Activated CD8-positive, alpha-beta memory T cell treated with anti-CD3 and anti-CD28 coated beads for 48 hours (primary cell): ENCODE measurements around the gene EDIL3.

Experiments used
- DNase-seq, 3 experiments: peaks; one replicate each; pipeline ENCODE4 v3.0.0-alpha.2; 2020; ENCODE audit warnings: low read depth in 2 of 3, low spot score in 2 of 3

The EDIL3 gene

GRCh38 chr5:84260939-84261338 lies 123.7 kb downstream of the EDIL3 start:
- no peak for DNase-seq

DNA sequence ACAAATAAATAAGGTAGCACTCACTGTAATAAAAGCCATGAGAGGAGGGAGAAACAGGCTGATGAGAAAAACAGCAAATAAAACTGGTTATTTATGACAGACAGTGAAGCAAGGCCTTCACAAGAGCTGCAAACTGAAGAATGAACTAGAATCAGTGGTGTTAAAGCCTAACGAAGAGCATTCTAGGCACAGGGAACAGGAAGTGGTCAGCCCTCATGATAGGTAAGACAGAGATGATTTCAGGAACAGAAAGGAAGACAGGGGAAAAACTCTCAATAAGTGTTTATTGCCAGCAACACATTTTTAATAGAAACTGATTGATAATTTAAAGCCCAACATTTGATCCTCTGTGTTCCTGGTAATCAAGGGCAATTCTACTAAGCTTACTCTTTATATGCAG lies 124.5 kb downstream of the EDIL3 start:
- DNase-seq = no peak

DNA sequence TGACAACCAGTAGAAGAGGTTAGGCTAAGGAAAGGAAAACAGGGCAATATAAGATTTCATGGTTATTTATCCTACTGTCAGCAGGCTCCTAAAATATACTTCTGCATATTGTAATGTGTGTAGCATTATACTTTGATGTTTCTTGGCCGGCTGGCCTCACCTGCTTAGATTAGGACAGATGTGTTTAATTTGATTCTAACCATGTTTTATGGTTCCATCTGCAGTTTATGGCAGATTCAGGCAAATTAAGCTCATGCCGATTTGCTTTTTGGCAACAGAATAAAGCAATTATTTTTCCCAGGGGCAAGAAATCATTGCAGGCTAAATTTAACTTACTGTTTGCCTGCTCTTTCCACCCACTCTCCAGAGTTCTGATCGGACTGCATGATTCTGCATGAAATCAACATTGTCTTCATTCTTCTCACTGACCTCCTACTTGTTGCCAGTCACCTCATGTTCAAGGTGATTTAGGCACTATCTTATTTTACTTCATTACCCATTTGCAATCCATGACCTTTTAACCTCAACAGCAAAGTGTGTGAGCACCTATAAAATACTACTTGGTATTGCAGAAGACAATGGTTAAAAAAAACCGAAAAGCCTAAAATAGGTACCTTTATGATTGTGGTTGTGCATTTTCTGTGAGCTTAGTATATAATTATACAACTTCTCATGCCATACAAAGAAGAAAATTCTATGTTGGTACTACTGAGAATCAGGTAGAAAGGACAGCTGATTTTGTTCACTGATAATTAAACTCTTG lies 125.2 kb downstream of the EDIL3 start:
- no peak for DNase-seq

DNA sequence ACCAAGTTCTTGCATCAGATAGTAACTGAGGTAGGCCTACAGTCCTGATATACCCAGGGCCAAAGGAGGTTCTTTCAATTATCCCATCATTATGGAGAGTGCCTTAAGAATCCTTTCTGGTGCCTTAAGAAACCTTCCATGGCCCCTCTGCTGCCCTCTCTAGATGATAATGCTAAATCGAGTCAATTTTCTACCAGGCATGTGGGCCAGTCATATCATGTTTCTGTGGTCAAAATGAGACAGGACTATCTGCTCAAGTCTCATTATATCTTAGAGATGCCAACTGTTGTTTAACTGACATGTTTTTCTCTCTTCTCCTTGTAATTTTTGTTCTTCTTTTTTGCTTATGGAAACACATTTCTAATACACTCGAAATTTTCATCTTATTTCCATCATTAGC lies 127.6 kb downstream of the EDIL3 start:
- no peak for DNase-seq

- no peak for DNase-seq
Measured at GRCh38 chr5:84255315-84255714, 129.4 kb downstream of the EDIL3 start.

- DNase-seq = no peak
Measured at GRCh38 chr5:84253946-84254345, 130.7 kb downstream of the EDIL3 start.

DNA sequence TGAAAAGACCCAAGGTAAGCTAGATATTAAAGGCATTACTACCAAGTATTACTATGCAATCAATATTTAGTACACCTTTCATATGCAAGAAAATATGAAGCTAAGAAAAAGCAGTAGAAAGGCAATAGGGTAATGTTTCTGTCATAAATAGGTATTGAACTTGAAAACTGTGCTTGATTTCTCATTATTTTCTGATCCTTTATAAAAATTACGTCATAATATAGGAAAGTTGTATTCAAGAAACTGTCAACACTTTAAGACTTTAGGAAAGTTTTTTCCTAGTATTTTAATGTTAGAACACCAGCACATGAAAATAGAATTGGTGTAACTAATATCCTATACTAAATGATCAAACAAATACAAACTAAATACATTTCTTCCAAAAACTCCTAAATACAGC lies 133.2 kb downstream of the EDIL3 start:
- DNase-seq = no peak

GRCh38 chr5:84249918-84250630 lies 134.6 kb downstream of the EDIL3 start:
- DNase-seq = no peak

GRCh38 chr5:84248013-84248412 lies 136.7 kb downstream of the EDIL3 start:
- no peak for DNase-seq

DNA sequence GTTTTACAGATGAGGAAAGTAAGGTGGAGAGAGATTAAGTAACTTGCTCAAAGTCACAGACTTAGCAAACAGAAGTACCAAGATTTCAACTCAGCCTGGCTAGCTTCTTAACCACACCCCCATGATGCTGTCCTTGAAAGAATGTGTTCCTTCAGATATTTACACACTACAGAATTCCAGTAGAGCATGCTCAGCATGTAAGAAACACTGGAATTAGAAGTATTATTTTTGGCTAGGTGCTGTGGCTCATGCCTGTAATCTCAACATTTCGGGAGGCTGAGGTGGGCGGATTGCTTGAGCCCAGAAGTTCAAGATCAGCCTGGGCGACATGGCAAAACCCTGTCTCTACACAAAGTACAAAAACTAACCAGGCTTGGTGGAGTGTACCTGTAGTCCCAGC lies 142.4 kb downstream of the EDIL3 start:
- DNase-seq = no peak

DNA sequence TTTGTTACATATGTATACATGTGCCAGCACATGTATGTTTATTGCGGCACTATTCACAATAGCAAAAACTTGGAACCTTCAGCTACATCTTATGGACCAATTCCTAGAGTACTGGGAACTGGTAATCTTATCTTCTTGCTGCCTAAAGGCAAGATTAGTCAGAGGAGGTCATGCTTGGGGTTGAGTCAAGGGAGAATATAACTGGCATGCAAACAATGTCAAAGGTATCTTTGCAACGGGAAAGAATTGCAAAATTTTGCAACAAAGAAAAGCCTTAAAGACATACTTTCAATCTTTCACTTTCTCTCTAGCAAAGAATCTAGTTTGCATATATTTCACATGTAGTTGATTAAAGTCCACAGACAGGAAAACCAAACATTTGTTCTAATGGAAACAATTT lies 145.2 kb downstream of the EDIL3 start:
- no peak for DNase-seq

- DNase-seq = no peak
Measured at GRCh38 chr5:84237126-84237525, 147.6 kb downstream of the EDIL3 start.

- DNase-seq = no peak
Measured at GRCh38 chr5:84231433-84231832, 153.2 kb downstream of the EDIL3 start.

DNA sequence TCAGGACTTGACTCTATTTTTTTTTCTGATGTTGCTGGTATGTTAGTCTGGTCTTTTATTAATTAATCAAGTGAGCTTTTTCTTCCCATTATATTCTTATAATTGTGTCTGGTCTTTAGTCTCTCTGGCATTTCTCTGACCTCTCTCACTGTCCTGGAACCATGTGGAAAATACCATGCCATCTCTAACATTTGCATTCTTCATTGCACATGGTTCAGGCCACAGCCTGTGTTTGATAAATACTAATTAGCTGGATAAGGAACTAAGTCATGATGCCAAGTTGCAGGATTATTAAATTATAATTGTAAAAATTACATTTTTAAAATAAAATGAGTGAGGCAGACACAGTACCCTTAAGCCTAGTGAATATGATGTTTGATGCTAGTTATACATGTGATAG lies 155.6 kb downstream of the EDIL3 start:
- DNase-seq = no peak

DNA sequence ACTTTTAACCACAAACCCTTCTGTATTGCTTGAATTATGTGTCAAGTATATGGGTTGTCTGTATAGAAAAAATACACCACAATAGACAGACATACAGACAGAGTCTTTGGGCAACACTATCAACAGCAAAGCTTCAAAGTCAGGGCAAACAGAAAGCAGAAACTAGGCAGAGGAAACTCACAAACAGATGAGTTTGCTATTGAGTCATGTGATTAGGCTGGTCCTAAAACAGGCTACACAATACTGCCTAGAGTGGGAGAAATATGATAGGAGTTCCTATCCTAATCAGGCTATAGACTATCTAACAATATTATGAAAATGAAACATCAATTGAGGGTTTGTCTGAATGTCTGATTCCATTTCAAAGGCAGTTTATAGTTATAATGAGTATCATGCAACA lies 156.4 kb downstream of the EDIL3 start:
- no peak for DNase-seq

DNA sequence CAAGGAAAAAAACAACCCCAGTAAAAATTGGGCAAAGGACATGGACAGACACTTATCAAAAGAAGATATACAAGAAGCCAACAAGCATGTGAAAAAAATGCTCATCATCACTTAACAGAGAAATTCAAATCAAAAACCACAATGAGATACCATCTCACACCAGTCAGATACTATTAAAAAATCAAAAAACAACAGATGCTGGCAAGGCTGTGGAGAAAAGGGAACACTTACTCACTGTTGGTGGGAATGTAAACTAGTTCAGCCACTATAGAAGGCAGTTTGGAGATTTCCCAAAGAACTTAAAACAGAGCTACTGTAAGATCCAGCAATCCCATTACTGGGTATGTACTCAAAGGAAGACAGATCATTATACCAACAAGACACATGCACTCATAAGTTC lies 157.4 kb downstream of the EDIL3 start:
- no peak for DNase-seq

- DNase-seq = no peak
Measured at GRCh38 chr5:84218546-84218945, 166.1 kb downstream of the EDIL3 start.

DNA sequence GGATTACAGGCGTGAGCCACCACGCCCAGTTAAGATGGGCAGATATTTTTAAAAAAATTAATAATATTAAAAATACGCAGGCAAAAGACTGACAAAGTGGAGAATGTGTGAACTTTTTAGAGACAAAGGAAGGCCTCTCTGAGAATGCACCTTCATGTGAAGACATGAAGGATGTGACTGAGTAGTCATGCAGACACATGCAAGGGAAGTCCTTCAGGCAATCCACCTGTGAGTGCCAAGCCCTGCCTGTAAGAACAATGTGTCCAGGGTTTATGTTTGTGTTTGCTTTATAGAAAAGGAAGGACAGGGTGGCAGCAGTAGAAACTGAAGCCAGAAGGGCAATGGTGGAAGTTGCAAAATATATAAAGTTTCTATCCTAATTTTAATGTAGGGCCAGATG lies 169.2 kb downstream of the EDIL3 start:
- no peak for DNase-seq

- DNase-seq = no peak
Measured at GRCh38 chr5:84213861-84214260, 170.8 kb downstream of the EDIL3 start.

- DNase-seq = no peak
Measured at GRCh38 chr5:84213212-84213611, 171.5 kb downstream of the EDIL3 start.

DNA sequence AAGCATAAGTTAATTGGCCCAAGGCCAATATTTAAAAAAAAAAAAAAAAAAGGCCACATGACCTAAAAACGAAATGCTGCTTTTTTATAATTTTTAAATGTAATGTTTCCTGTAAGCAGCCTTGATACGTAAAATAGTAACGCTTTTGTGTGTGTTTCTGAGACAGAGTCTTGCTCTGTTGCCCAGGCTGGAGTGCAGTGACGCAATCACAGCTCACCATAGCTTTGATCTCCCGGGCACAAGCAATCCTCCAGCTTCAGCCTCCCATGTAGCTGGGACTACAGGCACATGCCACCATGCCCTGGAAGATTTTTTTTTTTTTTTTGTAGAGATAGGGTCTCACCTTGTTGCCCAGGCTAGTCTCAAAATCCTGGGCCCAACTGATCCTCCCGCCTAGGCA lies 179.9 kb downstream of the EDIL3 start:
- no peak for DNase-seq

DNA sequence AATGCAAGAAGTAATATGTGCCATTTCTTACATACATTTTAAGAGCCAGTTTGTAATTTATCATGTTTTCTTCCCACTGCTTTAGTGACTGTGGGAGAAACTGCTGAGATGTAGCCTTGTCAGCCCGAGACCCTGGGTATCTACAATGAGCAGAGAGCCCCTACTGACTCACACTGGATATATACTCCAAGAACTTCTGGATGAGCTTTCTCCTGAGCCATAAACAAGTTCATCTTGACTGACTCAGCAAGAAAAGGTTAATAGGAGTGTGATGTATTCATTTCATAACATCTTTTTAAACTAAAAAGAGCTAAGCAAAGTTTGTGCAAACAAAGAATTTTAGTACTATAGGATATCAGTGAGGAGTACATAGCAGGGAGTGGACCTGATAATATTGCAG lies 182.5 kb downstream of the EDIL3 start:
- DNase-seq = no peak

GRCh38 chr5:84197538-84197937 lies 187.1 kb downstream of the EDIL3 start:
- no peak for DNase-seq
